A549 (cell line): ENCODE measurements around the gene DLG2.

Experiments used
- BHLHE40 ChIP-seq: IDR thresholded peaks from 2 replicates; pipeline ENCODE4 v1.6.1; 2012; ENCODE audit warnings: low read depth, low read length, inconsistent platforms
- NPAS2 ChIP-seq: fragments of 250-450 bp; sonication (Bioruptor Pico); IDR thresholded peaks from 2 replicates; pipeline ENCODE4 v1.8.0; 2022; ENCODE audit warnings: mild to moderate bottlenecking, moderate library complexity, borderline replicate concordance
- POLR2A ChIP-seq: IDR thresholded peaks from 2 replicates; pipeline ENCODE4 v1.6.1; 2012; ENCODE audit warnings: mild to moderate bottlenecking, low read length
- REST ChIP-seq: fragments of 200-600 bp; sonication (generic); IDR thresholded peaks from 2 replicates; pipeline ENCODE4 v1.6.1; 2016; ENCODE audit warnings: antibody characterized with exemption, mild to moderate bottlenecking, moderate library complexity

- no peak for TF ChIP-seq POLR2A
- TF ChIP-seq BHLHE40: no peak
- no peak for TF ChIP-seq NPAS2
- no peak for TF ChIP-seq REST
Measured at GRCh38 chr11:84024266-84024665, 1602.9 kb downstream of the DLG2 start.
